GM18870 (cell line): Measurements from ENCODE around the gene L3MBTL4.

ENCODE experiments used
- ATAC-seq: cut with Tn5 transposase; IDR thresholded peaks from one replicate; pipeline ENCODE4 v1.9.1; 2021; ENCODE audit warnings: moderate library complexity; ENCODE audit not compliant: unreplicated experiment

Gene L3MBTL4

DNA sequence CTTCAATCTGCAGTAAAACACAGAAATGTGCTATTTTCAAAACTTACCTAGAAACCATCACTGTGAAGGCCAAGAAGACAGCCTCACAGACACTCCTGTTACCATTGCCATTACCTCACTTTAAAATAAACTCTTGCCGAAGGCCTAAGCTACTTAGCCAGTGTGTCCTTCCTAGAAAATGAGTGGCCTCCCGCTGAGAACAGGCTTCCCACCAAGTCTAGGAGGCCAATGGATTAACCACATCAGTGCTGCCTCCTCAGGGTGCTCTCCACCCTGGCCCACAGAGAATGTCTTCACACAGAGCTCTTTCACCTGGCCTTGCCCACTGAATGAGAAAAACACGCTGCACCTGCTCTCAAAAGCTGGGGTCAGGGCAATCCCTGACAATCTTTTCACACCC, 47.5 kb downstream of the L3MBTL4 start:
- no peak for ATAC-seq

DNA sequence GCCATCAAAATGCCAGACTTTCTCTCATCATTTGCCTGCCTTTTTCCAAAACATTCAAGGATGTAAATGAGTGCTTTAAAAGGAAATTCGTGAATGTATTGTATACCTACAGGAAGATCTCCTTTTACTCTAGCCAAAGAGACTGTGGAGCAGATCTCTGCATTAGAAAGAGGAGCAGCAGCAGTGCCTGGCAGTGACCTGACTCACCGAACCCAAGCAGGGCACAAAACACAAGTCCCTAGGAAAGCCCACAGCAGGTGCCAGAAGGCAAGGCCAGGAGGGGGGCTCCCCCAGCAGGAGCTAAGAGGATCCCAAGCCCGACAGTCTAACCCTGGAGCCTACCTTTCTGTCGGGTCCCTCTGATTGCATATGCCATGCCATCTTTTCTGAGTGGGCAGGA, 47.9 kb downstream of the L3MBTL4 start:
- ATAC-seq, result no peak

DNA sequence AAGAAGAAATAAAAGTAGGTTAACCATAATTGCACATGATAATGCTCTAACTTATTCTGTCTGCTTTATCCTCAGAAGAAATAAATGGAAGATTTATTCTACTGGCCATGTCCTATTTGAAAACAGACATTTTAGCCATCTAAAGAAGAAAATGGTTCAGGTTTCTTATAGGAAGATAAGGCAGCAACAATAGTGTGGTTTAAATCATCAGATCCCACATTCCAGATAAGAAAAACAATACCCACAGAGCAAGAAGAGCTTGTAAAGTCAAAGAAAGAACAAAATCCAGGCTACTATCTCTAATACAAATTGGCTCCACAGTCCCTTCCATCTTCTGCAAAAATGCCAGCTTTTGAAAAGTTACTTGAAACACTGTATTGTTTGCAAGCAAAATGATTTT, 49.3 kb downstream of the L3MBTL4 start:
- ATAC-seq, result no peak

DNA sequence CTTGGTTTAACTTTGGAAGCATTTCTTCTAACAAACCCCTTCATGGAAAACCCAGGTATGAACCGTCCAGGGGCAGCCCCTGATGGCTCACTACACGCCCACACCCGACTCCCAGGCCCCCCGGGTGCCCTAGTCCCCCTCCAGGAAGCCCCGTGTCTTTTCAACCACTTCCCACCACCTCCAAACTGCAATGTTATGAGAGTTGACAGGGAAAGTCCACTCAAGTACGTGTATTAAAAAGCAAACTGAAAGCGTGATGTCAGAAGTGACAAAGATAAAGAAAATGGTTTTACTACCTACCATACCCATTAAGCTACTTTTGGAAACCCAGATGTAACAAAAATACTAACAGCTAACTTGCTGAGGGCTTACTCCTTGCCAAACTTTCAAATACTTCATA, 51.5 kb downstream of the L3MBTL4 start:
- ATAC-seq, result peak; percentile 94

DNA sequence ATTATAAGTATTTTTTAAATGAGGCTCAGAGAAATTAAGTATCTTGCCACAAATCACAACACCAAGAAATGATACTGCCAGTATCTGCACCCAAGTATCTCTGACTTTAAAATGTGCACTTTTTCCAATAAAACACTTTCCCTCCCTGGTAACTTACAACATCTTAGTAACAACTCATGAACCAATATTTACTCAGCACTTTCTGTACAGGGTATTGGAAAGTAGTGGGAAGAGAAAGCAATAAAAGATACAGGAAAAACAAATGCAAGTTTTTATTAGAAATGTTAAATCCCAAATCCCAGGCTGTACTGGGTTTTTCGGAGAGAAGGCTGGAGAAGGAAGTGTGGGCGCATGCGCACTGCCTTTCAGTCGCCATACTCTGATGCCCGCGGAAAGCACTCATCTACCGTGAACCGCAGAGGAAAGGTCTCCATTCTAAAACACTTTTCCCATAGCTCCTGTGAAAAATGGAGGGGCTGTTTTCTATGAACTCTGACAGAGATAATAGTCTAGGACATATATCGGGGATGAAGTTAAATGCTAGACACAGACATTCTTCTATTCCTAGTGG, 52.1 kb downstream of the L3MBTL4 start:
- ATAC-seq, result no peak

- ATAC-seq, result no peak
Observed at GRCh38 chr18:6357668-6358067, 57.0 kb downstream of the L3MBTL4 start.

GRCh38 chr18:6355789-6356589, 58.7 kb downstream of the L3MBTL4 start:
- ATAC-seq, result peak; percentile 65

DNA sequence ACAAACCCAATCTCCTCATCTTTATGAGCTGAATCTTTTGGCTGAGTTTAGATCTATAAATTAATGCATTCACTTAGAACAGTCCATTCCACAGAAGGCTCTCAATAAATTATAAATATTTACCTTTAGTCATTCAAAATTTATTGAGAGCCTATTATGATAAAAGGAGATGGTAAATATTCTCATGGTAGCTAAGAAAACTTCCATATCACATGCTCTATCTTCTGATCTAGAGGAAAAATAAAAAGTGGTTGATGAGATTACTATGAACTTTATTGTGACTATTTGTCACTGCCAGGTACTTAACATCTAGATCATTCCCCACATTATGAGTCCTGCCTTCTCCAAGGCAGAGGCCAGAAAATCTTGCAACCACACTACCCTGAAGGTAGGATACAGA, 62.4 kb downstream of the L3MBTL4 start:
- ATAC-seq, result no peak

GRCh38 chr18:6342990-6343389, 71.7 kb downstream of the L3MBTL4 start:
- ATAC-seq, result no peak

DNA sequence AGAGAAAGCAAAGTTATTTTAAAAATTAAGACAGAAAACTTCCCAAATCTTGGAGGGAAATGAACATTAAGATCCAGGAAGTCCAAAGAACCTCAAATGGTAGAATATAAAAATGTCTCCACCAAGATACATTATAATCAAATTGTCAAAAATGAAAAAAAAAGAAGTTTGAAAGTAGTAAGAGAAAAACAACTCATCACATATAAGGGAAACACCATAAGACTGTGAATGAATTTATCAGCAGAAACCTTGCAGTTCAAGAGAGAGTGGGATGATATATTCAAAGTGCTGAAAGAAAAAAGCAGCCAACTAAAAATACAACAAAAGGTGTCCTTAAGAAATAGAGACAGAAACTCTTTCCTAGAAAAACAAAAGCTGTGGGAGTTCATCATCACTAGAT, 73.0 kb downstream of the L3MBTL4 start:
- ATAC-seq, result no peak

DNA sequence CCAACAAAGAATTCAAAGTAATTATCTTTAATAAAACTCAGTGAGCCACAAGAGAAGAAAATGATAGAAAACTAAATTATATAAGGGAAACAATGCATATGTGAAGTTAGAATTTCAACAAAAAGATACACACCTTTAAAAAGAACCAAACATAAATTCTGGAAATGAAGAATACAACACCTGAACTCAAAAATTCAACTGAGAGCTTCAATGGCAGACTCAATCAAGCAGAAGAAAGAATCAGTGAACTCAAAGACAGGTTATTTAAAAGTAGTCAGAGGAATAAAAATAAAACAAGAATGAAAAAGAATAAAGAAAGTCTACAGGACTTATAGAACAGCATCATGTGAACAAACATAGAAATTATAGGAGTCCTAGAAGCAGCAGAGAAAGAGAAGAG, 73.4 kb downstream of the L3MBTL4 start:
- no peak for ATAC-seq

GRCh38 chr18:6340121-6340520, 74.6 kb downstream of the L3MBTL4 start:
- no peak for ATAC-seq

DNA sequence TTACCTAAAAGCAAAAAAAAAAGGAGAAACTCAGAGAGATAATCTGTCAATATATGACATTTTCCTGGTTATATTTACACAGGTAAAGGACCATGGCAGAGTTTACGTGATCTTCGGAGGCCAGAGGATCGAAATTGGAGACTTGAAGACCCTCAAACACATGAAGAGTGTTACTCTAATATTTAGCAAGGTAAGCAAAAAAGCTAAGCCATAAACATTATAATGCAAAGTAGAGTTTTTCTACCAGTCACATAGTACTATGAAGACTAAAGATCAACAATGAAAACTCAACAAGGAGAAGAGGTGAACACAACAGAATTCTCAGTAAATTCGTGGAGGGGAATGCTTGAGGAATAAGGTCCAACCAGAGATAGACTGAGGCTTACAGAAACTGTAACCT, 78.5 kb downstream of the L3MBTL4 start:
- ATAC-seq, result no peak

- no peak for ATAC-seq
Observed at GRCh38 chr18:6333981-6334380, 80.7 kb downstream of the L3MBTL4 start.

DNA sequence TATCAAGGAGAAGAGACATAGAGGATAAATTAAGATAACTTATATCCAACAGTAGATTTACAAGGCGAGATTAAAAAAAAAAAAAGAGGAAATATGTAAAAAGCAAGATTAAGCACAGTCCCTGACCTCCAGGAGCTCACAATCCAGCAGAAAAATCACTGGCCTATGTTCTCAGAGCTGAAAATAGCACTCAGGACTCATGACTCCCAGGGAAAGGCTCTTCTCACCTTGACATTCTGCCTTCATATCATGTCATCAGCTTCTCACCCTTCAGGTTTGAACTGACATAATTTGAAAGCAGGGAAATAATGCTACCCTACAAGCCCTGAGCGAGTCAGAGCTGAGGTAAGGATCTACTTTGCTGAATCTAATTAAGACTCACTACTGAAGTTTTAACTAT, 82.8 kb downstream of the L3MBTL4 start:
- ATAC-seq, result no peak

- no peak for ATAC-seq
Observed at GRCh38 chr18:6330786-6331185, 83.9 kb downstream of the L3MBTL4 start.

GRCh38 chr18:6328621-6329010, 86.1 kb downstream of the L3MBTL4 start:
- ATAC-seq, result no peak

- no peak for ATAC-seq
Observed at GRCh38 chr18:6327895-6328620, 86.7 kb downstream of the L3MBTL4 start.

GRCh38 chr18:6327485-6327884, 87.2 kb downstream of the L3MBTL4 start:
- no peak for ATAC-seq

- no peak for ATAC-seq
Observed at GRCh38 chr18:6326566-6326965, 88.1 kb downstream of the L3MBTL4 start.

- ATAC-seq, result no peak
Observed at GRCh38 chr18:6323319-6323889, 91.3 kb downstream of the L3MBTL4 start.
